ENCODE measurements around the gene DDX39B. TPM values are rescaled to one million over a fixed set of nuclear protein-coding genes. Genes with fewer than 3 reads are reported as not detected.
A peak's percentile ranks its signal among the peaks of the same experiment; 100 is the strongest.

Gene DDX39B
- total and polyA plus RNA-seq, 9 of the 15 experiments (the other 6 are each of a cell fraction or from before 2014, with no cell fraction given): 479 to 869 (median 592) TPM

DNA sequence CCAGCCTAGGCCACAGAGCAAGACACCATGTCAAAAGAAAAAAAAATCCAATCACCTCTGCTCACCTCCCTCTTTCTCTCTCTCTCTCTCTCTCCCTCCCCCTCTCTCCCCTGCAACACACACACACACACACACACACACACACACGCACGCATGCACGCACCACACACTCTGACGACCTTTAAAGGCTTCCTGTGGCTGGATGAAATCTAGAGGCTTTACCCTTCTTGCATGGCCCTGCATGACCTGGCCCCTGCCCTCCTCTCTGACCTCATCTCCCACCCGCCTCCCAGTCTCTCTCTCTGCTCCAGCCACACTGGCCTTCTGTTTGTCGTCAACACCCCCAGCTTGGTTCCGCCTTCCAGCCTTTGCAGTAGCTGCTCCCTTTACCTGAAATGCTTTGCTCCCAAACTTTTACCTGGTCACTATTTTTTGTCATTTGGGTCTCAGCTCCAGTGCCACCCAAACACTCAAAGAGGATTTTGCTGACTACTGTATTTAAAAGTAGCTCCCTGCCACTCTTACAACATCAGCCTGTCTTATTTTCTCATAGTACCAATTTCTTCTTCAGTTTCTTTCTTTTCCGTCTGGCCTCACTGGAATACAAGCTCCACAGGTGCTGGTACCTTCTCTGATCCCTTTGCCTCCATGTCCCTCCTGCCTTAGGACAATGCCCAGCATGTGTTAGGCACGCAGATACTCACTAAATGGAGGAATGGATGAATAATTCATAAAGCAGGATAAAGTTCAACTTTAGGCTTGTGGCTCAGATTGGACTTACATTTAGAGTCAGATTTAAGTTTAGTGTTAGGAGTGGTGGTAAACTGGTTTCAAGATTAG lies 25.9 kb upstream of the DDX39B start (continued):
- TF ChIP-seq USF2 (CRISPR knock-in tag; IDR thresholded peaks at IDR 0.05) (no peak), ZNF282 (CRISPR knock-in tag; IDR thresholded peaks at IDR 0.05) (no peak), BRCA1 (IDR thresholded peaks at IDR 0.05) (no peak), BRCA1 (CRISPR knock-in tag; IDR thresholded peaks at IDR 0.05) (no peak), MEF2A (IDR thresholded peaks at IDR 0.05; ENCODE audit: control insufficient read depth, low read depth, low read length) (no peak), RERE (CRISPR knock-in tag; IDR thresholded peaks at IDR 0.05; ENCODE audit: borderline replicate concordance) (no peak), ZNF764 (CRISPR knock-in tag; IDR thresholded peaks at IDR 0.05; ENCODE audit: low read depth) (no peak), ZNF23 (CRISPR knock-in tag; IDR thresholded peaks at IDR 0.05) (no peak), ARID3B (CRISPR knock-in tag; IDR thresholded peaks at IDR 0.05; ENCODE audit: borderline replicate concordance) (no peak), ZBTB34 (CRISPR knock-in tag; IDR thresholded peaks at IDR 0.05) (no peak), HDAC1 (IDR thresholded peaks at IDR 0.05) (peak in 1 of 2 experiments; percentile 18; a peak in 1 of 4 replicates), EGR1 (conservative IDR thresholded peaks at IDR 0.05) (0 out of 2 replicates have a peak, but pooled peaks have one; percentile 15), CC2D1A (IDR thresholded peaks at IDR 0.05) (no peak)
- TF ChIP-seq, protein P1, sequence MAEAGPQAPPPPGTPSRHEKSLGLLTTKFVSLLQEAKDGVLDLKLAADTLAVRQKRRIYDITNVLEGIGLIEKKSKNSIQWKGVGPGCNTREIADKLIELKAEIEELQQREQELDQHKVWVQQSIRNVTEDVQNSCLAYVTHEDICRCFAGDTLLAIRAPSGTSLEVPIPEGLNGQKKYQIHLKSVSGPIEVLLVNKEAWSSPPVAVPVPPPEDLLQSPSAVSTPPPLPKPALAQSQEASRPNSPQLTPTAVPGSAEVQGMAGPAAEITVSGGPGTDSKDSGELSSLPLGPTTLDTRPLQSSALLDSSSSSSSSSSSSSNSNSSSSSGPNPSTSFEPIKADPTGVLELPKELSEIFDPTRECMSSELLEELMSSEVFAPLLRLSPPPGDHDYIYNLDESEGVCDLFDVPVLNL (CRISPR knock-in tag; IDR thresholded peaks at IDR 0.05; ENCODE audit: low read depth): no peak
- TF ChIP-seq, protein P2, sequence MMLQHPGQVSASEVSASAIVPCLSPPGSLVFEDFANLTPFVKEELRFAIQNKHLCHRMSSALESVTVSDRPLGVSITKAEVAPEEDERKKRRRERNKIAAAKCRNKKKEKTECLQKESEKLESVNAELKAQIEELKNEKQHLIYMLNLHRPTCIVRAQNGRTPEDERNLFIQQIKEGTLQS (IDR thresholded peaks at IDR 0.05): 0 out of 2 replicates have a peak, but pooled peaks have one; percentile 12
- TF ChIP-seq, protein P2 (CRISPR knock-in tag; conservative IDR thresholded peaks at IDR 0.05): no peak
